Liver (tissue), 9 donors: ENCODE measurements around the gene RTCB. TPM values are rescaled to one million over a fixed set of nuclear protein-coding genes. Genes with fewer than 3 reads are reported as not detected.

Experiments used
- DNase-seq: peaks from one replicate; pipeline ENCODE4 v3.0.0-alpha.2; 2017; ENCODE audit warnings: low spot score
- H3K27ac ChIP-seq, 2 donors: one replicate each; pipeline ENCODE4 v1.7.0; 2013; ENCODE audit warnings: inconsistent platforms in 2 of 2, low read length in 2 of 2, control low read depth in 1 of 2, low read depth in 1 of 2, mild to moderate bottlenecking in 1 of 2
- H3K27me3 ChIP-seq, 4 donors: one replicate each; pipeline versions ENCODE4 v1.6.1 to v1.7.0; 2013; ENCODE audit warnings: low read length in 3 of 4, inconsistent platforms in 1 of 4, mild to moderate bottlenecking in 1 of 4, moderate library complexity in 1 of 4; ENCODE audit not compliant: control insufficient read depth in 4 of 4, insufficient read depth in 4 of 4
- H3K36me3 ChIP-seq, 4 donors: one replicate each; pipeline versions ENCODE4 v1.6.1 to v1.7.0; 2013; ENCODE audit warnings: low read length in 3 of 4, mild to moderate bottlenecking in 3 of 4, low read depth in 1 of 4, moderate library complexity in 1 of 4; ENCODE audit not compliant: control insufficient read depth in 4 of 4, insufficient read depth in 3 of 4
- H3K4me1 ChIP-seq, 4 donors: one replicate each; pipeline versions ENCODE4 v1.6.1 to v1.7.0; 2013; ENCODE audit warnings: low read length in 3 of 4, mild to moderate bottlenecking in 3 of 4, moderate library complexity in 1 of 4; ENCODE audit not compliant: control insufficient read depth in 4 of 4, insufficient read depth in 4 of 4
- H3K4me3 ChIP-seq, 3 donors: one replicate each; pipeline versions ENCODE4 v1.6.1 to v1.7.0; 2013; ENCODE audit warnings: low read length in 3 of 3, control low read depth in 1 of 3, low read depth in 1 of 3, mild to moderate bottlenecking in 1 of 3
- H3K9ac ChIP-seq, 2 donors: one replicate each; pipeline ENCODE4 v1.7.0; 2013; ENCODE audit warnings: low read length in 2 of 2, mild to moderate bottlenecking in 2 of 2, moderate library complexity in 2 of 2, control low read depth in 1 of 2, low read depth in 1 of 2
- H3K9me3 ChIP-seq, 4 donors: one replicate each; pipeline versions ENCODE4 v1.6.1 to v1.7.0; 2013; ENCODE audit warnings: low read length in 3 of 4; ENCODE audit not compliant: control insufficient read depth in 4 of 4
- EGR1 ChIP-seq, 2 donors: IDR thresholded peaks; 2 replicates each; pipeline ENCODE4 v1.6.1; 2016 to 2018; ENCODE audit warnings: antibody characterized with exemption in 2 of 2, low read depth in 2 of 2
- FOXA1 ChIP-seq: IDR thresholded peaks from 2 replicates; pipeline ENCODE4 v1.6.1; 2016; ENCODE audit warnings: antibody characterized with exemption
- FOXA2 ChIP-seq: IDR thresholded peaks from 2 replicates; pipeline ENCODE4 v1.6.1; 2016; ENCODE audit warnings: antibody characterized with exemption
- GABPA ChIP-seq, 2 donors: IDR thresholded peaks in 1 of 2; conservative IDR thresholded peaks in 1 of 2; 2 replicates each; pipeline ENCODE4 v1.6.1; 2016; ENCODE audit warnings: antibody characterized with exemption in 2 of 2, mild to moderate bottlenecking in 1 of 2, moderate library complexity in 1 of 2
- HNF4G ChIP-seq: IDR thresholded peaks from 2 replicates; pipeline ENCODE4 v1.6.1; 2016; ENCODE audit warnings: antibody characterized with exemption
- JUND ChIP-seq, 2 donors: IDR thresholded peaks; 2 replicates each; pipeline ENCODE4 v1.6.1; 2016; ENCODE audit warnings: antibody characterized with exemption in 2 of 2
- NR2F2 ChIP-seq: IDR thresholded peaks from 2 replicates; pipeline ENCODE4 v1.6.1; 2016; ENCODE audit warnings: antibody characterized with exemption
- RAD21 ChIP-seq, 2 donors: IDR thresholded peaks; 2 replicates each; pipeline ENCODE4 v1.6.1; 2016; ENCODE audit warnings: antibody characterized with exemption in 2 of 2, mild to moderate bottlenecking in 2 of 2
- RXRA ChIP-seq, 2 donors: IDR thresholded peaks; 2 replicates each; pipeline ENCODE4 v1.6.1; 2017 to 2018; ENCODE audit warnings: antibody characterized with exemption in 2 of 2, mild to moderate bottlenecking in 1 of 2
- SP1 ChIP-seq: IDR thresholded peaks from 2 replicates; pipeline ENCODE4 v1.6.1; 2018; ENCODE audit warnings: antibody characterized with exemption, mild to moderate bottlenecking
- YY1 ChIP-seq: IDR thresholded peaks from 2 replicates; pipeline ENCODE4 v1.6.1; 2016; ENCODE audit warnings: antibody characterized with exemption, mild to moderate bottlenecking
- WGBS: extraction: QIAGEN DNeasy Blood & Tissue Kit; methylation state at CpG from one replicate; pipeline ENCODE4 v1.1.7; 2013; 5-methylcytosine and 5-hydroxymethylcytosine counted together
- polyA plus RNA-seq, 2 donors: library from polyadenylated mRNA; stranded (reverse) in 1 of 2; unstranded in 1 of 2; fragments of 200-250 nt in 1 of 2; fragments of >200 nt in 1 of 2; fragmentation: Nextera tagmentation in 1 of 2; extraction: Ambion mirVana in 1 of 2; gene quantifications; one replicate each; pipeline versions ENCODE4 v1.2.1 to v1.2.3, GENCODE V29; 2013 to 2015
- total RNA-seq, 2 donors: library from RNA; depleted of rRNA; stranded (reverse); fragments of >200 nt; gene quantifications; one replicate each; pipeline ENCODE4 v1.2.3, GENCODE V29; 2014
- TF ChIP-seq, protein P1 (sequence below): IDR thresholded peaks from 2 replicates; pipeline ENCODE4 v1.6.1; 2016; ENCODE audit warnings: antibody characterized with exemption
- TF ChIP-seq, protein P2 (sequence below): IDR thresholded peaks from 2 replicates; pipeline ENCODE4 v1.6.1; 2016; ENCODE audit warnings: antibody characterized with exemption, mild to moderate bottlenecking
- TF ChIP-seq, protein P3 (sequence below): IDR thresholded peaks from 2 replicates; pipeline ENCODE4 v1.6.1; 2016; ENCODE audit warnings: antibody characterized with exemption
- TF ChIP-seq, protein P4 (sequence below): fragments of 150-350 bp; IDR thresholded peaks from 2 replicates; pipeline ENCODE4 v1.5.1; 2017; ENCODE audit warnings: improper control_type of control experiment, low read depth, low read length; ENCODE audit not compliant: missing input control
- TF ChIP-seq, protein P5 (sequence below): IDR thresholded peaks from 2 replicates; pipeline ENCODE4 v1.6.1; 2016; ENCODE audit warnings: antibody characterized with exemption
- donor health status: healthy.
- donor health status: healthy.
- donor health status: healthy.
- donor health status: healthy.
- donor health status: healthy.

RTCB gene
- total and polyA plus RNA-seq, 4 donors: 36.7 to 76.7 (median 46.3) TPM

DNA sequence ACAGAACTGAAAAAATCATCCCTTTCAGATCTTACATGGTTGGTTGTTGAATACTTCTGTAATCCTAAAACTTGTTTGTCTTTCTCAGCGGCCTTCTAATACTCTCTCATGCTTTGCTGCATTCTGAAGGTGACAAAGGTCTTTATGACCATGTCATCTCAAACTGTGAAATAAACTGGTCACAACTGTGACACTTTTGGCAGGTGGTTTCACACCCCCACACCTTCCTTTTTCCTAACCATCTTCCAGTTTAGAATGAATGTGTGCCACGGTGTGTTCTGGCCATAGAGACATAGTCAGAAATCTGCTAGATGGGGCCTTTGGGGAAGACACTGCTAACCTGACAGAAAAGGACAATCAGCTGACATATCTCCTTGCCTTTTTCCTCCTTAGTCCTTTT, 69.1 kb downstream of the RTCB start:
- WGBS: 83% methylated on average over 2 of the region's 2 CpGs
- Histone ChIP-seq H3K4me3 (no peak overlapping the region), H3K9me3 (no peaks in the 10 kb centered on the region), H3K9ac (no peak overlapping the region), H3K27ac (no peak overlapping the region), H3K27me3 (peaks cover 0 to 5% (median 0%) of the 10 kb centered on the region in 4 donors), H3K4me1 (no peaks in the 10 kb centered on the region), H3K36me3 (no peaks in the 10 kb centered on the region)
- TF ChIP-seq YY1 (no peak), EGR1 (IDR thresholded peaks at IDR 0.05; ENCODE audit: low read depth in 2 of 2) (no peak), GABPA (IDR thresholded peaks at IDR 0.05 in 1 of 2, conservative IDR thresholded peaks at IDR 0.05 in 1 of 2) (no peak), NR2F2 (no peak), FOXA2 (no peak), RXRA (IDR thresholded peaks at IDR 0.05) (no peak), RAD21 (IDR thresholded peaks at IDR 0.05) (no peak), HNF4G (no peak), JUND (IDR thresholded peaks at IDR 0.05) (no peak), SP1 (no peak), FOXA1 (no peak)
- TF ChIP-seq, protein P1, sequence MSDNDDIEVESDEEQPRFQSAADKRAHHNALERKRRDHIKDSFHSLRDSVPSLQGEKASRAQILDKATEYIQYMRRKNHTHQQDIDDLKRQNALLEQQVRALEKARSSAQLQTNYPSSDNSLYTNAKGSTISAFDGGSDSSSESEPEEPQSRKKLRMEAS: no peak
- TF ChIP-seq, protein P2, sequence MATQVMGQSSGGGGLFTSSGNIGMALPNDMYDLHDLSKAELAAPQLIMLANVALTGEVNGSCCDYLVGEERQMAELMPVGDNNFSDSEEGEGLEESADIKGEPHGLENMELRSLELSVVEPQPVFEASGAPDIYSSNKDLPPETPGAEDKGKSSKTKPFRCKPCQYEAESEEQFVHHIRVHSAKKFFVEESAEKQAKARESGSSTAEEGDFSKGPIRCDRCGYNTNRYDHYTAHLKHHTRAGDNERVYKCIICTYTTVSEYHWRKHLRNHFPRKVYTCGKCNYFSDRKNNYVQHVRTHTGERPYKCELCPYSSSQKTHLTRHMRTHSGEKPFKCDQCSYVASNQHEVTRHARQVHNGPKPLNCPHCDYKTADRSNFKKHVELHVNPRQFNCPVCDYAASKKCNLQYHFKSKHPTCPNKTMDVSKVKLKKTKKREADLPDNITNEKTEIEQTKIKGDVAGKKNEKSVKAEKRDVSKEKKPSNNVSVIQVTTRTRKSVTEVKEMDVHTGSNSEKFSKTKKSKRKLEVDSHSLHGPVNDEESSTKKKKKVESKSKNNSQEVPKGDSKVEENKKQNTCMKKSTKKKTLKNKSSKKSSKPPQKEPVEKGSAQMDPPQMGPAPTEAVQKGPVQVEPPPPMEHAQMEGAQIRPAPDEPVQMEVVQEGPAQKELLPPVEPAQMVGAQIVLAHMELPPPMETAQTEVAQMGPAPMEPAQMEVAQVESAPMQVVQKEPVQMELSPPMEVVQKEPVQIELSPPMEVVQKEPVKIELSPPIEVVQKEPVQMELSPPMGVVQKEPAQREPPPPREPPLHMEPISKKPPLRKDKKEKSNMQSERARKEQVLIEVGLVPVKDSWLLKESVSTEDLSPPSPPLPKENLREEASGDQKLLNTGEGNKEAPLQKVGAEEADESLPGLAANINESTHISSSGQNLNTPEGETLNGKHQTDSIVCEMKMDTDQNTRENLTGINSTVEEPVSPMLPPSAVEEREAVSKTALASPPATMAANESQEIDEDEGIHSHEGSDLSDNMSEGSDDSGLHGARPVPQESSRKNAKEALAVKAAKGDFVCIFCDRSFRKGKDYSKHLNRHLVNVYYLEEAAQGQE: no peak
- TF ChIP-seq, protein P3, sequence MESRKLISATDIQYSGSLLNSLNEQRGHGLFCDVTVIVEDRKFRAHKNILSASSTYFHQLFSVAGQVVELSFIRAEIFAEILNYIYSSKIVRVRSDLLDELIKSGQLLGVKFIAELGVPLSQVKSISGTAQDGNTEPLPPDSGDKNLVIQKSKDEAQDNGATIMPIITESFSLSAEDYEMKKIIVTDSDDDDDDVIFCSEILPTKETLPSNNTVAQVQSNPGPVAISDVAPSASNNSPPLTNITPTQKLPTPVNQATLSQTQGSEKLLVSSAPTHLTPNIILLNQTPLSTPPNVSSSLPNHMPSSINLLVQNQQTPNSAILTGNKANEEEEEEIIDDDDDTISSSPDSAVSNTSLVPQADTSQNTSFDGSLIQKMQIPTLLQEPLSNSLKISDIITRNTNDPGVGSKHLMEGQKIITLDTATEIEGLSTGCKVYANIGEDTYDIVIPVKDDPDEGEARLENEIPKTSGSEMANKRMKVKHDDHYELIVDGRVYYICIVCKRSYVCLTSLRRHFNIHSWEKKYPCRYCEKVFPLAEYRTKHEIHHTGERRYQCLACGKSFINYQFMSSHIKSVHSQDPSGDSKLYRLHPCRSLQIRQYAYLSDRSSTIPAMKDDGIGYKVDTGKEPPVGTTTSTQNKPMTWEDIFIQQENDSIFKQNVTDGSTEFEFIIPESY: no peak
- TF ChIP-seq, protein P4, sequence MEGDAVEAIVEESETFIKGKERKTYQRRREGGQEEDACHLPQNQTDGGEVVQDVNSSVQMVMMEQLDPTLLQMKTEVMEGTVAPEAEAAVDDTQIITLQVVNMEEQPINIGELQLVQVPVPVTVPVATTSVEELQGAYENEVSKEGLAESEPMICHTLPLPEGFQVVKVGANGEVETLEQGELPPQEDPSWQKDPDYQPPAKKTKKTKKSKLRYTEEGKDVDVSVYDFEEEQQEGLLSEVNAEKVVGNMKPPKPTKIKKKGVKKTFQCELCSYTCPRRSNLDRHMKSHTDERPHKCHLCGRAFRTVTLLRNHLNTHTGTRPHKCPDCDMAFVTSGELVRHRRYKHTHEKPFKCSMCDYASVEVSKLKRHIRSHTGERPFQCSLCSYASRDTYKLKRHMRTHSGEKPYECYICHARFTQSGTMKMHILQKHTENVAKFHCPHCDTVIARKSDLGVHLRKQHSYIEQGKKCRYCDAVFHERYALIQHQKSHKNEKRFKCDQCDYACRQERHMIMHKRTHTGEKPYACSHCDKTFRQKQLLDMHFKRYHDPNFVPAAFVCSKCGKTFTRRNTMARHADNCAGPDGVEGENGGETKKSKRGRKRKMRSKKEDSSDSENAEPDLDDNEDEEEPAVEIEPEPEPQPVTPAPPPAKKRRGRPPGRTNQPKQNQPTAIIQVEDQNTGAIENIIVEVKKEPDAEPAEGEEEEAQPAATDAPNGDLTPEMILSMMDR: no peak
- TF ChIP-seq, protein P5, sequence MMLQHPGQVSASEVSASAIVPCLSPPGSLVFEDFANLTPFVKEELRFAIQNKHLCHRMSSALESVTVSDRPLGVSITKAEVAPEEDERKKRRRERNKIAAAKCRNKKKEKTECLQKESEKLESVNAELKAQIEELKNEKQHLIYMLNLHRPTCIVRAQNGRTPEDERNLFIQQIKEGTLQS: no peak
- DNase-seq: no peak
